CD4-positive, alpha-beta T cell treated with Interleukin-15 for 4 hours (primary cell): Measurements from ENCODE around the gene HECTD1.
A peak's percentile ranks its signal among the peaks of the same experiment; 100 is the strongest.
"Not testable (repeated sequence)": the region's sequence is repeated elsewhere in the genome, so short reads cannot be mapped to it uniquely, and the experiment has no call there.

Source experiments
- DNase-seq: peaks from one replicate; pipeline ENCODE4 v3.0.0-alpha.2; 2020; ENCODE audit warnings: low spot score

HECTD1 gene

GRCh38 chr14:31142455-31143087 lies 65.0 kb downstream of the HECTD1 start:
- no peak for DNase-seq

GRCh38 chr14:31139301-31139847 lies 68.2 kb downstream of the HECTD1 start:
- DNase-seq: no peak

- DNase-seq: no peak
Observed at GRCh38 chr14:31138301-31138700, 69.3 kb downstream of the HECTD1 start.

- DNase-seq: no peak
Observed at GRCh38 chr14:31137214-31137889, 70.2 kb downstream of the HECTD1 start.

GRCh38 chr14:31133133-31133532 lies 74.5 kb downstream of the HECTD1 start:
- no peak for DNase-seq

- DNase-seq: no peak
Observed at GRCh38 chr14:31128601-31129526, 78.7 kb downstream of the HECTD1 start.

GRCh38 chr14:31127690-31128089 lies 79.9 kb downstream of the HECTD1 start:
- DNase-seq: peak; percentile 79

- no peak for DNase-seq
Observed at GRCh38 chr14:31126680-31127079, 80.9 kb downstream of the HECTD1 start.

GRCh38 chr14:31125231-31125630 lies 82.4 kb downstream of the HECTD1 start:
- DNase-seq: no peak

- DNase-seq: peak; percentile 62
Observed at GRCh38 chr14:31124197-31124596, 83.4 kb downstream of the HECTD1 start.

- DNase-seq: no peak
Observed at GRCh38 chr14:31122921-31123320, 84.7 kb downstream of the HECTD1 start.

GRCh38 chr14:31122098-31122611 lies 85.4 kb downstream of the HECTD1 start:
- no peak for DNase-seq

GRCh38 chr14:31118892-31119291 lies 88.7 kb downstream of the HECTD1 start:
- DNase-seq: no peak

GRCh38 chr14:31113794-31114193 lies 93.8 kb downstream of the HECTD1 start:
- no peak for DNase-seq

- DNase-seq: no peak
Observed at GRCh38 chr14:31110872-31111271, 96.7 kb downstream of the HECTD1 start.

GRCh38 chr14:31109257-31109656 lies 98.3 kb downstream of the HECTD1 start:
- no peak for DNase-seq

GRCh38 chr14:31106768-31107167 lies 100.8 kb downstream of the HECTD1 start:
- no peak for DNase-seq

GRCh38 chr14:31097081-31097480 lies 110.5 kb downstream of the HECTD1 start:
- DNase-seq: no peak

GRCh38 chr14:31096255-31096654 lies 111.3 kb downstream of the HECTD1 start:
- DNase-seq: no peak

GRCh38 chr14:31095817-31096216 lies 111.8 kb downstream of the HECTD1 start:
- not testable (repeated sequence) for DNase-seq

- DNase-seq: not testable (repeated sequence)
Observed at GRCh38 chr14:31093884-31094839, 113.4 kb downstream of the HECTD1 start.
